ENCODE measurements around the gene BCL2L15. TPM values are rescaled to one million over a fixed set of nuclear protein-coding genes. Genes with fewer than 3 reads are reported as not detected.

Gene BCL2L15
- total and polyA plus RNA-seq, 10 of the 15 experiments (the other 5 are each of a cell fraction or from before 2014, with no cell fraction given): 0.42 to 1.2 (median 0.59) TPM

DNA sequence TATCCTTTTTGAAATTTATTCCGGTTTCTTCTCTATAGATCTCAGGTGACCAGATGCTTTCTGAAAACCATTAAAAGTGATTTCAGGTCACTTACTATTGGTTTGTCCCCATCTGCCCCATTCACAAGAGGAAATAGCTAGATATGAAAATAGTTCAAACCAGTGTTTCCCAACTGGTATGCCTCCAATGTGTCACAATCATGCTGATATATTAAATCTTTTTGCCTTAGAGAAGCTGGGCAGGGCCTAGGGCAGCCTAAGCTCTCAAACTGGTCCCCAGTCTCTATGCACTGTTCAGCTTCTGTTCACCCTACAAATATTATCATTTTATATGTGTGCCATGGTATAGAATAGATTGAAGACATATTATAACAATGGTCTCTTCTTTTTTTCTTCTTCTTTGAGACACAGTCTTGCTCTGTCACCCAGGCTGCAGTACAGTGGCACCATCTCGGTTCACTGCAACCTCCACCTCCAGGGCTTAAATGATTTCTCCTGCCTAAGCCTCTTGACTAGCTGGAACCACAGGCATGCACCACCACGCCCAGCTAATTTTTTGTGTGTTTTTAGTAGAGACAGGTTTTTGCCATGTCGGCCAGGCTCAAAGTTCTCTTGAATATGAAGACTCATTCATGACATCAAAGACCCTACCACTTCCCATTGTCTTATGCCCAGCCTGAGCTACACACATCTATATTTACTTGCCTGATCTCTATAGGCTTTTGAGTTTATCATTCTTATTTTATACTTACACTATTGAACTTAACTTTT is 31.6 kb downstream of the BCL2L15 start:
- no peak for ATAC-seq
- CTCF ChIA-PET: interaction anchor here (0.7 to 6.1 kb wide), 10 partner anchors 8 to 54 kb away, joined by 3 to 66 read pairs (median 19); partner anchors contain the start of genes AP4B1 and DCLRE1B
- SMC1A ChIA-PET (ENCODE audit: uncharacterized antibody, unreplicated experiment): interaction anchor here (1.1 to 17.4 kb wide), 13 partner anchors 12 to 123 kb away, joined by 3 to 396 read pairs (median 5); partner anchors contain the start of genes AP4B1, BCL2L15, DCLRE1B and HIPK1
- intact Hi-C loops (cut with micrococcal nuclease; ENCODE audit: unreplicated experiment) (loop anchor here (5.0 kb wide), 1 partner anchor 86 kb away; no protein-coding TSS in a partner anchor), in situ Hi-C loops (cut with MboI) (no loop called here)
- 97% methylated on average over 4 of the region's 4 CpGs for WGBS (ENCODE audit: insufficient coverage, insufficient replicate concordance, low lambda C conversion rate, missing lambda C conversion rate)
- TSS peak; percentile 34 for BruUV-seq (replicated peaks)
- FAIRE-seq: no peak
- no peak for DNase-seq (ENCODE audit: low read depth, low spot score)
- Histone ChIP-seq H3K9me3 (replicated peaks; ENCODE audit: control insufficient read depth, insufficient read depth, low read length) (no peaks in the 10 kb centered on the region), H3K9ac (ENCODE audit: control insufficient read depth, insufficient read depth, low read length) (no peak overlapping the region), H3K36me3 (ENCODE audit: control insufficient read depth in 2 of 2, insufficient read depth in 2 of 2, low read length in 1 of 2) (peaks cover 0 to 22% of the 10 kb centered on the region in 2 experiments; a peak in 2 of 4 replicates), H3K4me3 (no peak overlapping the region), H2AFZ (ENCODE audit: control insufficient read depth, low read depth, low read length) (no peak overlapping the region), H3K4me2 (ENCODE audit: control insufficient read depth, insufficient read depth) (no peak overlapping the region), H3K4me1 (ENCODE audit: control insufficient read depth, insufficient read depth, low read length) (peaks cover 30% of the 10 kb centered on the region), H4K20me1 (ENCODE audit: control insufficient read depth, insufficient read depth) (no peaks in the 10 kb centered on the region), H3K27ac (ENCODE audit: control insufficient read depth, insufficient read depth) (no peak overlapping the region), H3K79me2 (ENCODE audit: control insufficient read depth, insufficient read depth, low read length) (peaks cover 3% of the 10 kb centered on the region), H3K27me3 (replicated peaks in 1 of 2; ENCODE audit: control insufficient read depth in 2 of 2, insufficient read depth in 2 of 2, low read length in 1 of 2) (no peaks in the 10 kb centered on the region)
- RAD21 ChIA-PET (ENCODE audit: unreplicated experiment): interaction anchor here (0.9 to 7.1 kb wide), 5 partner anchors 12 to 75 kb away, joined by 5 to 189 read pairs (median 102); partner anchors contain the start of genes AP4B1 and DCLRE1B
- TF ChIP-seq, protein P1, sequence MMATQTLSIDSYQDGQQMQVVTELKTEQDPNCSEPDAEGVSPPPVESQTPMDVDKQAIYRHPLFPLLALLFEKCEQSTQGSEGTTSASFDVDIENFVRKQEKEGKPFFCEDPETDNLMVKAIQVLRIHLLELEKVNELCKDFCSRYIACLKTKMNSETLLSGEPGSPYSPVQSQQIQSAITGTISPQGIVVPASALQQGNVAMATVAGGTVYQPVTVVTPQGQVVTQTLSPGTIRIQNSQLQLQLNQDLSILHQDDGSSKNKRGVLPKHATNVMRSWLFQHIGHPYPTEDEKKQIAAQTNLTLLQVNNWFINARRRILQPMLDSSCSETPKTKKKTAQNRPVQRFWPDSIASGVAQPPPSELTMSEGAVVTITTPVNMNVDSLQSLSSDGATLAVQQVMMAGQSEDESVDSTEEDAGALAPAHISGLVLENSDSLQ (IDR thresholded peaks at IDR 0.05): no peak
- TF ChIP-seq, protein P2, sequence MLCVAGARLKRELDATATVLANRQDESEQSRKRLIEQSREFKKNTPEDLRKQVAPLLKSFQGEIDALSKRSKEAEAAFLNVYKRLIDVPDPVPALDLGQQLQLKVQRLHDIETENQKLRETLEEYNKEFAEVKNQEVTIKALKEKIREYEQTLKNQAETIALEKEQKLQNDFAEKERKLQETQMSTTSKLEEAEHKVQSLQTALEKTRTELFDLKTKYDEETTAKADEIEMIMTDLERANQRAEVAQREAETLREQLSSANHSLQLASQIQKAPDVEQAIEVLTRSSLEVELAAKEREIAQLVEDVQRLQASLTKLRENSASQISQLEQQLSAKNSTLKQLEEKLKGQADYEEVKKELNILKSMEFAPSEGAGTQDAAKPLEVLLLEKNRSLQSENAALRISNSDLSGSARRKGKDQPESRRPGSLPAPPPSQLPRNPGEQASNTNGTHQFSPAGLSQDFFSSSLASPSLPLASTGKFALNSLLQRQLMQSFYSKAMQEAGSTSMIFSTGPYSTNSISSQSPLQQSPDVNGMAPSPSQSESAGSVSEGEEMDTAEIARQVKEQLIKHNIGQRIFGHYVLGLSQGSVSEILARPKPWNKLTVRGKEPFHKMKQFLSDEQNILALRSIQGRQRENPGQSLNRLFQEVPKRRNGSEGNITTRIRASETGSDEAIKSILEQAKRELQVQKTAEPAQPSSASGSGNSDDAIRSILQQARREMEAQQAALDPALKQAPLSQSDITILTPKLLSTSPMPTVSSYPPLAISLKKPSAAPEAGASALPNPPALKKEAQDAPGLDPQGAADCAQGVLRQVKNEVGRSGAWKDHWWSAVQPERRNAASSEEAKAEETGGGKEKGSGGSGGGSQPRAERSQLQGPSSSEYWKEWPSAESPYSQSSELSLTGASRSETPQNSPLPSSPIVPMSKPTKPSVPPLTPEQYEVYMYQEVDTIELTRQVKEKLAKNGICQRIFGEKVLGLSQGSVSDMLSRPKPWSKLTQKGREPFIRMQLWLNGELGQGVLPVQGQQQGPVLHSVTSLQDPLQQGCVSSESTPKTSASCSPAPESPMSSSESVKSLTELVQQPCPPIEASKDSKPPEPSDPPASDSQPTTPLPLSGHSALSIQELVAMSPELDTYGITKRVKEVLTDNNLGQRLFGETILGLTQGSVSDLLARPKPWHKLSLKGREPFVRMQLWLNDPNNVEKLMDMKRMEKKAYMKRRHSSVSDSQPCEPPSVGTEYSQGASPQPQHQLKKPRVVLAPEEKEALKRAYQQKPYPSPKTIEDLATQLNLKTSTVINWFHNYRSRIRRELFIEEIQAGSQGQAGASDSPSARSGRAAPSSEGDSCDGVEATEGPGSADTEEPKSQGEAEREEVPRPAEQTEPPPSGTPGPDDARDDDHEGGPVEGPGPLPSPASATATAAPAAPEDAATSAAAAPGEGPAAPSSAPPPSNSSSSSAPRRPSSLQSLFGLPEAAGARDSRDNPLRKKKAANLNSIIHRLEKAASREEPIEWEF (IDR thresholded peaks at IDR 0.05; ENCODE audit: insufficient replicate concordance, low read depth, low read length): no peak
- TF ChIP-seq PML (IDR thresholded peaks at IDR 0.05; ENCODE audit: low read length) (no peak), POLR2AphosphoS5 (IDR thresholded peaks at IDR 0.05; ENCODE audit: low read length) (no peak), FOS (IDR thresholded peaks at IDR 0.05; ENCODE audit: borderline replicate concordance, extremely low read depth, insufficient read length) (no peak)
- TF ChIP-seq, protein P3, sequence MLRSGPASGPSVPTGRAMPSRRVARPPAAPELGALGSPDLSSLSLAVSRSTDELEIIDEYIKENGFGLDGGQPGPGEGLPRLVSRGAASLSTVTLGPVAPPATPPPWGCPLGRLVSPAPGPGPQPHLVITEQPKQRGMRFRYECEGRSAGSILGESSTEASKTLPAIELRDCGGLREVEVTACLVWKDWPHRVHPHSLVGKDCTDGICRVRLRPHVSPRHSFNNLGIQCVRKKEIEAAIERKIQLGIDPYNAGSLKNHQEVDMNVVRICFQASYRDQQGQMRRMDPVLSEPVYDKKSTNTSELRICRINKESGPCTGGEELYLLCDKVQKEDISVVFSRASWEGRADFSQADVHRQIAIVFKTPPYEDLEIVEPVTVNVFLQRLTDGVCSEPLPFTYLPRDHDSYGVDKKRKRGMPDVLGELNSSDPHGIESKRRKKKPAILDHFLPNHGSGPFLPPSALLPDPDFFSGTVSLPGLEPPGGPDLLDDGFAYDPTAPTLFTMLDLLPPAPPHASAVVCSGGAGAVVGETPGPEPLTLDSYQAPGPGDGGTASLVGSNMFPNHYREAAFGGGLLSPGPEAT (IDR thresholded peaks at IDR 0.05; ENCODE audit: low read depth): no peak
- POLR2A ChIA-PET: interaction anchor here (0.6 to 8.0 kb wide), 6 partner anchors 11 to 94 kb away, joined by 3 to 111 read pairs (median 4); partner anchors contain the start of genes AP4B1 and DCLRE1B

Measured in GM12878 (cell line).